HEK293 (cell line): ENCODE data around the gene CRX.

Experiments used
- CTCF ChIA-PET: fragments of 350-600 bp; formaldehyde crosslinking; extraction: SDS; loops from one replicate; lab custom pipeline; 2021; ENCODE audit warnings: antibody characterized with exemption; lab: Yijun Ruan, JAX
- POLR2A ChIA-PET: fragments of 300-600 bp; formaldehyde crosslinking; extraction: SDS; loops from one replicate; lab custom pipeline; 2020; ENCODE audit warnings: antibody characterized with exemption, inconsistent platforms; lab: Yijun Ruan, JAX
- H3K27ac ChIP-seq: fragments of 200-500 bp; sonication (Bioruptor generic); 2 replicates; pipeline ENCODE4 v1.5.1; 2014; ENCODE audit warnings: low read depth, low read length, control low read depth, inconsistent platforms; ENCODE audit errors: extremely low read depth
- H3K36me3 ChIP-seq, 2 experiments: fragments of 200-500 bp in 1 of 2; sonication (Bioruptor generic) in 1 of 2; 1 replicate in 1 of 2; 2 replicates in 1 of 2; pipeline ENCODE4 v1.5.1; 2014 to 2017; ENCODE audit warnings: inconsistent platforms in 2 of 2, low read length in 2 of 2; ENCODE audit not compliant: control insufficient read depth in 2 of 2, insufficient read depth in 1 of 2
- H3K4me1 ChIP-seq: fragments of 200-500 bp; sonication (Bioruptor generic); 2 replicates; pipeline ENCODE4 v1.5.1; 2014; ENCODE audit warnings: mild to moderate bottlenecking, low read length, inconsistent platforms; ENCODE audit not compliant: control insufficient read depth, insufficient read depth
- H3K4me3 ChIP-seq: 2 replicates; pipeline ENCODE4 v1.5.1; 2011; ENCODE audit warnings: low read depth, mild to moderate bottlenecking, control low read depth, low read length, moderate library complexity
- H3K9me3 ChIP-seq: fragments of 200-500 bp; sonication (Bioruptor generic); 2 replicates; pipeline ENCODE4 v1.5.1; 2014; ENCODE audit warnings: low read depth, low read length, inconsistent platforms; ENCODE audit not compliant: control insufficient read depth, insufficient read depth
- MZF1 ChIP-seq: fragments of 450-650 bp; formaldehyde crosslinking; IDR thresholded peaks from 2 replicates; pipeline ENCODE4 v1.5.1; 2017; ENCODE audit warnings: missing biosample characterization, missing genetic modification characterization, borderline replicate concordance
- OVOL3 ChIP-seq: fragments of 450-650 bp; formaldehyde crosslinking; IDR thresholded peaks from 2 replicates; pipeline ENCODE4 v1.5.1; 2016; ENCODE audit warnings: missing biosample characterization, missing genetic modification characterization
- SP3 ChIP-seq: fragments of 450-650 bp; formaldehyde crosslinking; IDR thresholded peaks from 2 replicates; pipeline ENCODE4 v1.5.1; 2016; ENCODE audit warnings: missing biosample characterization, missing genetic modification characterization
- YY1 ChIP-seq: fragments of 450-650 bp; formaldehyde crosslinking; IDR thresholded peaks from 2 replicates; pipeline ENCODE4 v1.5.1; 2018; ENCODE audit warnings: missing biosample characterization, missing genetic modification characterization
- ZNF121 ChIP-seq: fragments of 450-650 bp; formaldehyde crosslinking; IDR thresholded peaks from 2 replicates; pipeline ENCODE4 v1.5.1; 2016; ENCODE audit warnings: missing biosample characterization, missing genetic modification characterization
- ZNF146 ChIP-seq: fragments of 450-650 bp; formaldehyde crosslinking; IDR thresholded peaks from 2 replicates; pipeline ENCODE4 v1.5.1; 2016; ENCODE audit warnings: missing biosample characterization, missing genetic modification characterization
- ZNF221 ChIP-seq: fragments of 450-650 bp; formaldehyde crosslinking; IDR thresholded peaks from 2 replicates; pipeline ENCODE4 v1.5.1; 2017; ENCODE audit warnings: missing biosample characterization, missing genetic modification characterization, borderline replicate concordance
- ZNF302 ChIP-seq: fragments of 450-650 bp; formaldehyde crosslinking; IDR thresholded peaks from 2 replicates; pipeline ENCODE4 v1.5.1; 2016; ENCODE audit warnings: missing biosample characterization, missing genetic modification characterization, low read depth
- ZNF324 ChIP-seq: fragments of 450-650 bp; formaldehyde crosslinking; IDR thresholded peaks from 2 replicates; pipeline ENCODE4 v1.5.1; 2016; ENCODE audit warnings: missing biosample characterization, missing genetic modification characterization
- ZNF341 ChIP-seq: fragments of 450-650 bp; formaldehyde crosslinking; IDR thresholded peaks from 2 replicates; pipeline ENCODE4; 2016; ENCODE audit warnings: low read depth, missing biosample characterization, missing genetic modification characterization
- ZNF548 ChIP-seq: fragments of 450-650 bp; formaldehyde crosslinking; IDR thresholded peaks from 2 replicates; pipeline ENCODE4 v1.5.1; 2016; ENCODE audit warnings: missing biosample characterization, missing genetic modification characterization
- ZNF571 ChIP-seq: fragments of 450-650 bp; formaldehyde crosslinking; IDR thresholded peaks from 2 replicates; pipeline ENCODE4 v1.5.0; 2017; ENCODE audit warnings: missing biosample characterization, missing genetic modification characterization
- ZNF600 ChIP-seq: fragments of 450-650 bp; formaldehyde crosslinking; IDR thresholded peaks from 2 replicates; pipeline ENCODE4 v1.5.1; 2016; ENCODE audit warnings: missing biosample characterization, missing genetic modification characterization
- ZNF610 ChIP-seq: fragments of 450-650 bp; formaldehyde crosslinking; IDR thresholded peaks from 2 replicates; pipeline ENCODE4 v1.5.1; 2016; ENCODE audit warnings: missing biosample characterization, missing genetic modification characterization, borderline replicate concordance
- ZNF776 ChIP-seq: fragments of 450-650 bp; formaldehyde crosslinking; IDR thresholded peaks from 2 replicates; pipeline ENCODE4 v1.5.0; 2017; ENCODE audit warnings: missing biosample characterization, missing genetic modification characterization, borderline replicate concordance
- TF ChIP-seq, protein P1 (sequence below): fragments of 450-650 bp; formaldehyde crosslinking; IDR thresholded peaks from 2 replicates; pipeline ENCODE4 v1.5.1; 2016; ENCODE audit warnings: missing biosample characterization, missing genetic modification characterization
- TF ChIP-seq, protein P2 (sequence below): fragments of 450-650 bp; formaldehyde crosslinking; IDR thresholded peaks from 2 replicates; pipeline ENCODE4 v1.5.1; 2016; ENCODE audit warnings: missing biosample characterization, missing genetic modification characterization, low read depth
- TF ChIP-seq, protein P3 (sequence below): fragments of 450-650 bp; formaldehyde crosslinking; IDR thresholded peaks from 2 replicates; pipeline ENCODE4 v1.5.1; 2017; ENCODE audit warnings: missing biosample characterization, missing genetic modification characterization

The CRX gene

DNA sequence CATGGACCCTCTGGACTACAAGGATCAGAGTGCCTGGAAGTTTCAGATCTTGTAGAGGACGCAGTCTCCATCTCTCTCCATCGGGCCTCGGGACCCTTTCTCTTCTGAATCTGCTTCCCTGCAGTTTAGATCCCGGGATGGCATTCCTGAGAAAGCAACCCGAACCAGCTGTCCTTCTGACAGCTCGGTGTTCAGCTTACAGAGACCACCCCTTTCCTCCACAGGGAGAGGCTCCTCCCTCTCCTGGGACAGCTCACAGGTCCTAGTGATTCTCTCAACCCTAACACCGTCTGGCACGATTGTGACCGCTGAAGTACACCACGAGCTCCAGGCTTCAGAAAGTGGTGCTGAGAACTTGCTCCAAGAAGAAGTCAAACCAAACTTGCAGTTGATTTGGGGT is 18.2 kb downstream of the CRX start:
- Histone ChIP-seq H3K4me1 (no peaks in the 10 kb centered on the region), H3K9me3 (no peaks in the 10 kb centered on the region), H3K4me3 (no peak overlapping the region), H3K36me3 (no peaks in the 10 kb centered on the region), H3K27ac (no peak overlapping the region)
- TF ChIP-seq ZNF600 (tag by site-specific recombination), result no peak
- no peak for TF ChIP-seq MZF1
- TF ChIP-seq ZNF776 (tag by site-specific recombination), result no peak
- TF ChIP-seq, protein P1, sequence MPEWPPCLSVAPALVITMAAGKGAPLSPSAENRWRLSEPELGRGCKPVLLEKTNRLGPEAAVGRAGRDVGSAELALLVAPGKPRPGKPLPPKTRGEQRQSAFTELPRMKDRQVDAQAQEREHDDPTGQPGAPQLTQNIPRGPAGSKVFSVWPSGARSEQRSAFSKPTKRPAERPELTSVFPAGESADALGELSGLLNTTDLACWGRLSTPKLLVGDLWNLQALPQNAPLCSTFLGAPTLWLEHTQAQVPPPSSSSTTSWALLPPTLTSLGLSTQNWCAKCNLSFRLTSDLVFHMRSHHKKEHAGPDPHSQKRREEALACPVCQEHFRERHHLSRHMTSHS (tag by site-specific recombination), result no peak
- no peak for TF ChIP-seq SP3 (tag by site-specific recombination)
- TF ChIP-seq ZNF324 (tag by site-specific recombination), result no peak
- no peak for TF ChIP-seq ZNF610
- no peak for TF ChIP-seq ZNF548
- no peak for TF ChIP-seq ZNF302 (tag by site-specific recombination)
- ChIA-PET CTCF (interaction anchor here (0.6 to 2.9 kb wide), 8 partner anchors 10 to 250 kb away, joined by 3 to 22 read pairs (median 4); no protein-coding TSS in a partner anchor), POLR2A (no interaction called here)

DNA sequence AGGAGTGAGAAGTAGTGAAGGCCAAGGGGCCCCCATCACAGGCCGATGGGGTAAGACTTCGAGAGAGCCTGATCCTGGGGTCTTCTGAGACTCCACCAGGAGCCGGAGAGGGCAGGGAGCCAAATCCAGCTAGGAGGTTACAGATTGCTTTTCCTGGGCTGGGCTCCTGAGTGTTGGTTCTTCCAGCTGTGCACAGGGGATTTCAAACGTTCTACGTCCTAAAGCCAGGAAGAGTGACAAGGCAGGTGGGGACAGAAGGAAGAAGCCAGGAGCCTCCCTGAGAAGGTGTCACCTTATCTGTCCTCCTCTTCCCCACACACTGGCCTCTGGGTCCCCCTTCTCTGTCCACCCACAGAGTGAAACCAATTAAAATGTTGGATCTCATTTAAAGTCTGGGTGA is 21.2 kb downstream of the CRX start:
- H3K4me3 ChIP-seq, result no peak overlapping the region
- no peaks in the 10 kb centered on the region for H3K36me3 ChIP-seq
- H3K9me3 ChIP-seq, result no peaks in the 10 kb centered on the region
- ChIA-PET POLR2A (no interaction called here), CTCF (interaction anchor here (0.8 to 1.4 kb wide), 3 partner anchors 21 to 53 kb away, joined by 3 to 4 read pairs (median 3); no protein-coding TSS in a partner anchor)
- no peaks in the 10 kb centered on the region for H3K4me1 ChIP-seq
- TF ChIP-seq, protein P2, sequence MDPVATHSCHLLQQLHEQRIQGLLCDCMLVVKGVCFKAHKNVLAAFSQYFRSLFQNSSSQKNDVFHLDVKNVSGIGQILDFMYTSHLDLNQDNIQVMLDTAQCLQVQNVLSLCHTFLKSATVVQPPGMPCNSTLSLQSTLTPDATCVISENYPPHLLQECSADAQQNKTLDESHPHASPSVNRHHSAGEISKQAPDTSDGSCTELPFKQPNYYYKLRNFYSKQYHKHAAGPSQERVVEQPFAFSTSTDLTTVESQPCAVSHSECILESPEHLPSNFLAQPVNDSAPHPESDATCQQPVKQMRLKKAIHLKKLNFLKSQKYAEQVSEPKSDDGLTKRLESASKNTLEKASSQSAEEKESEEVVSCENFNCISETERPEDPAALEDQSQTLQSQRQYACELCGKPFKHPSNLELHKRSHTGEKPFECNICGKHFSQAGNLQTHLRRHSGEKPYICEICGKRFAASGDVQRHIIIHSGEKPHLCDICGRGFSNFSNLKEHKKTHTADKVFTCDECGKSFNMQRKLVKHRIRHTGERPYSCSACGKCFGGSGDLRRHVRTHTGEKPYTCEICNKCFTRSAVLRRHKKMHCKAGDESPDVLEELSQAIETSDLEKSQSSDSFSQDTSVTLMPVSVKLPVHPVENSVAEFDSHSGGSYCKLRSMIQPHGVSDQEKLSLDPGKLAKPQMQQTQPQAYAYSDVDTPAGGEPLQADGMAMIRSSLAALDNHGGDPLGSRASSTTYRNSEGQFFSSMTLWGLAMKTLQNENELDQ, result no peak
- TF ChIP-seq ZNF571, result no peak
- no peak for TF ChIP-seq ZNF146 (tag by site-specific recombination)
- no peak for TF ChIP-seq OVOL3 (tag by site-specific recombination)
- TF ChIP-seq, protein P3, sequence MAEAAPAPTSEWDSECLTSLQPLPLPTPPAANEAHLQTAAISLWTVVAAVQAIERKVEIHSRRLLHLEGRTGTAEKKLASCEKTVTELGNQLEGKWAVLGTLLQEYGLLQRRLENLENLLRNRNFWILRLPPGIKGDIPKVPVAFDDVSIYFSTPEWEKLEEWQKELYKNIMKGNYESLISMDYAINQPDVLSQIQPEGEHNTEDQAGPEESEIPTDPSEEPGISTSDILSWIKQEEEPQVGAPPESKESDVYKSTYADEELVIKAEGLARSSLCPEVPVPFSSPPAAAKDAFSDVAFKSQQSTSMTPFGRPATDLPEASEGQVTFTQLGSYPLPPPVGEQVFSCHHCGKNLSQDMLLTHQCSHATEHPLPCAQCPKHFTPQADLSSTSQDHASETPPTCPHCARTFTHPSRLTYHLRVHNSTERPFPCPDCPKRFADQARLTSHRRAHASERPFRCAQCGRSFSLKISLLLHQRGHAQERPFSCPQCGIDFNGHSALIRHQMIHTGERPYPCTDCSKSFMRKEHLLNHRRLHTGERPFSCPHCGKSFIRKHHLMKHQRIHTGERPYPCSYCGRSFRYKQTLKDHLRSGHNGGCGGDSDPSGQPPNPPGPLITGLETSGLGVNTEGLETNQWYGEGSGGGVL (tag by site-specific recombination), result no peak
- TF ChIP-seq ZNF221, result no peak
- no peak for TF ChIP-seq ZNF341
- H3K27ac ChIP-seq, result no peak overlapping the region

DNA sequence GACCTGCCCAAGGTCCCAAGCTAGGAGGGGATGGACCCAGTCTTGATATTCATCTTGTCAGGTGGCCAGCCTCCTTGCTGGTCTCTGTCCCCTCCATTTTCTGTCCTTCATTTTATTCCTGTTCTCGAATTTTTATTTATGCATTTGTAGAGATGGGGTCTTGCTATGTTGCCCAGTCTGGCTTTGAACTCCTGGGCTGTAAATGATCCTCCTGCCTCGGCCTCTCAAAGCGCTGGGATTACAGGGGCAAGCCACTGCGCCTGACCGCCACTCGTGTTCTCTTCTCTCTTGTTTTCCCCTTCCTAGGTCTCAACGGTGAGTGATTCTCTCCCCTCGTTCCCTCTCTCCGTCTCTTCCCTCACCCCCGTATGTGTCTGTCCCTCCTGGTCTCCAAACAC is 26.7 kb downstream of the CRX start:
- ChIA-PET CTCF (interaction anchor here (0.5 to 2.9 kb wide), 8 partner anchors 16 to 60 kb away, joined by 3 to 26 read pairs (median 4); no protein-coding TSS in a partner anchor), POLR2A (no interaction called here)
- Histone ChIP-seq H3K27ac (no peak overlapping the region), H3K36me3 (no peaks in the 10 kb centered on the region), H3K9me3 (no peaks in the 10 kb centered on the region), H3K4me1 (no peaks in the 10 kb centered on the region), H3K4me3 (no peak overlapping the region)
- TF ChIP-seq ZNF121 (tag by site-specific recombination) (peak; percentile 96), YY1 (tag by site-specific recombination) (no peak)
